HepG2 (cell line): ENCODE measurements around the gene SYNGR2. TPM values are rescaled to one million over a fixed set of nuclear protein-coding genes. Genes with fewer than 3 reads are reported as not detected.

Experiments
- ARNT ChIP-seq: fragments of 450-650 bp; IDR thresholded peaks from 2 replicates; pipeline ENCODE4 v1.6.1; 2017
- EP300 ChIP-seq, 3 experiments: sonication (generic) in 1 of 3; formaldehyde crosslinking in 1 of 3; IDR thresholded peaks; 2 replicates each; pipeline versions ENCODE4 v1.5.1 to v1.6.1; 2011 to 2020; ENCODE audit warnings: low read depth in 2 of 3, low read length in 2 of 3, borderline replicate concordance in 1 of 3, improper control_type of control experiment in 1 of 3, mild to moderate bottlenecking in 1 of 3, missing genetic modification reagents in 1 of 3, moderate library complexity in 1 of 3
- FOXA3 ChIP-seq: IDR thresholded peaks from 2 replicates; pipeline ENCODE4 v1.6.1; 2016; ENCODE audit warnings: missing genetic modification reagents, missing compliant biosample characterization
- JUN ChIP-seq: sonication (generic); formaldehyde crosslinking; IDR thresholded peaks from 2 replicates; pipeline ENCODE4 v1.4.0; 2020; ENCODE audit warnings: mild to moderate bottlenecking, missing genetic modification reagents
- KDM5B ChIP-seq: sonication (generic); formaldehyde crosslinking; IDR thresholded peaks from 2 replicates; pipeline ENCODE4 v1.4.0; 2020; ENCODE audit warnings: missing genetic modification reagents, mild to moderate bottlenecking, borderline replicate concordance
- LCORL ChIP-seq, 2 experiments: fragments of 450-650 bp in 1 of 2; sonication (generic) in 1 of 2; formaldehyde crosslinking in 1 of 2; IDR thresholded peaks; 2 replicates each; pipeline versions ENCODE4 v1.5.0 to v1.6.1; 2017 to 2020; ENCODE audit warnings: antibody characterized with exemption in 1 of 2, missing genetic modification reagents in 1 of 2
- MBD4 ChIP-seq: IDR thresholded peaks from 2 replicates; pipeline ENCODE4 v1.6.1; 2012; ENCODE audit warnings: low read length, inconsistent platforms, borderline replicate concordance
- NR2C2 ChIP-seq: sonication (generic); formaldehyde crosslinking; IDR thresholded peaks from 2 replicates; pipeline ENCODE4 v1.4.0; 2020; ENCODE audit warnings: missing genetic modification reagents, mild to moderate bottlenecking, moderate library complexity, borderline replicate concordance
- RORA ChIP-seq: sonication (generic); formaldehyde crosslinking; IDR thresholded peaks from 2 replicates; pipeline ENCODE4 v1.5.0; 2020; ENCODE audit warnings: mild to moderate bottlenecking, missing genetic modification reagents, moderate library complexity
- SNAI1 ChIP-seq: sonication (generic); formaldehyde crosslinking; IDR thresholded peaks from 2 replicates; pipeline ENCODE4 v1.5.0; 2020; ENCODE audit warnings: mild to moderate bottlenecking, missing genetic modification reagents, borderline replicate concordance
- WIZ ChIP-seq: sonication (generic); formaldehyde crosslinking; IDR thresholded peaks from 2 replicates; pipeline ENCODE4 v1.5.1; 2020; ENCODE audit warnings: mild to moderate bottlenecking, missing genetic modification reagents
- ZFY ChIP-seq: sonication (generic); formaldehyde crosslinking; IDR thresholded peaks from 2 replicates; pipeline ENCODE4 v1.4.0; 2020; ENCODE audit warnings: missing genetic modification reagents
- ZNF350 ChIP-seq: sonication (generic); formaldehyde crosslinking; IDR thresholded peaks from 2 replicates; pipeline ENCODE4 v1.4.0; 2020; ENCODE audit warnings: mild to moderate bottlenecking, low read depth, missing genetic modification reagents, borderline replicate concordance
- ZNF354B ChIP-seq: sonication (generic); formaldehyde crosslinking; IDR thresholded peaks from 2 replicates; pipeline ENCODE4 v1.8.0; 2022; ENCODE audit warnings: mild to moderate bottlenecking, missing genetic modification reagents
- ZNF878 ChIP-seq: sonication (generic); formaldehyde crosslinking; IDR thresholded peaks from 2 replicates; pipeline ENCODE4 v1.8.1; 2023; ENCODE audit warnings: mild to moderate bottlenecking, missing genetic modification reagents, moderate library complexity
- ZNF891 ChIP-seq: sonication (generic); formaldehyde crosslinking; IDR thresholded peaks from 2 replicates; pipeline ENCODE4 v1.5.0; 2020; ENCODE audit warnings: mild to moderate bottlenecking, missing genetic modification reagents
- ZSCAN22 ChIP-seq: sonication (generic); formaldehyde crosslinking; IDR thresholded peaks from 2 replicates; pipeline ENCODE4 v1.4.0; 2020; ENCODE audit warnings: mild to moderate bottlenecking, missing genetic modification reagents
- polyA plus RNA-seq, 8 experiments: library from polyadenylated mRNA; depleted of rRNA in 3 of 8; stranded (reverse) in 7 of 8; unstranded in 1 of 8; fragments of >200 nt; fragmentation: Illumina TruSeq in 4 of 8; extraction: Trizol in 4 of 8; gene quantifications; 2 replicates each; pipeline versions ENCODE4 v1.2.1 to v1.2.3, GENCODE V29; 2011 to 2016; ENCODE audit warnings: low read depth in 4 of 8, missing spikeins in 1 of 8, mixed read lengths in 1 of 8; ENCODE audit not compliant: insufficient read depth in 1 of 8
- total RNA-seq, 5 experiments: library from RNA; depleted of rRNA; stranded (reverse); fragments of >200 nt; fragmentation: Illumina TruSeq; extraction: Trizol; gene quantifications; 2 replicates each; pipeline ENCODE4 v1.2.3, GENCODE V29; 2016; ENCODE audit warnings: low read depth in 1 of 5
- TF ChIP-seq, protein P1 (sequence below): IDR thresholded peaks from 2 replicates; pipeline ENCODE4 v1.6.1; 2016; ENCODE audit warnings: low read depth, control low read depth
- TF ChIP-seq, protein P2 (sequence below): sonication (generic); formaldehyde crosslinking; IDR thresholded peaks from 2 replicates; pipeline ENCODE4 v1.5.0; 2020; ENCODE audit warnings: missing genetic modification reagents
- TF ChIP-seq, protein P3 (sequence below): sonication (generic); formaldehyde crosslinking; conservative IDR thresholded peaks from 2 replicates; pipeline ENCODE4 v1.4.0; 2020; ENCODE audit warnings: missing genetic modification reagents
- TF ChIP-seq, protein P4 (sequence below): sonication (generic); formaldehyde crosslinking; conservative IDR thresholded peaks from 2 replicates; pipeline ENCODE4 v1.4.0; 2020; ENCODE audit warnings: missing genetic modification reagents
- TF ChIP-seq, protein P5 (sequence below): sonication (generic); formaldehyde crosslinking; IDR thresholded peaks from 2 replicates; pipeline ENCODE4 v1.8.0; 2022; ENCODE audit warnings: mild to moderate bottlenecking, missing genetic modification reagents

SYNGR2 gene
- total and polyA plus RNA-seq, 2 of the 13 experiments (the other 11 are each of a cell fraction or from before 2014, with no cell fraction given) = 46.7 to 170 TPM

DNA sequence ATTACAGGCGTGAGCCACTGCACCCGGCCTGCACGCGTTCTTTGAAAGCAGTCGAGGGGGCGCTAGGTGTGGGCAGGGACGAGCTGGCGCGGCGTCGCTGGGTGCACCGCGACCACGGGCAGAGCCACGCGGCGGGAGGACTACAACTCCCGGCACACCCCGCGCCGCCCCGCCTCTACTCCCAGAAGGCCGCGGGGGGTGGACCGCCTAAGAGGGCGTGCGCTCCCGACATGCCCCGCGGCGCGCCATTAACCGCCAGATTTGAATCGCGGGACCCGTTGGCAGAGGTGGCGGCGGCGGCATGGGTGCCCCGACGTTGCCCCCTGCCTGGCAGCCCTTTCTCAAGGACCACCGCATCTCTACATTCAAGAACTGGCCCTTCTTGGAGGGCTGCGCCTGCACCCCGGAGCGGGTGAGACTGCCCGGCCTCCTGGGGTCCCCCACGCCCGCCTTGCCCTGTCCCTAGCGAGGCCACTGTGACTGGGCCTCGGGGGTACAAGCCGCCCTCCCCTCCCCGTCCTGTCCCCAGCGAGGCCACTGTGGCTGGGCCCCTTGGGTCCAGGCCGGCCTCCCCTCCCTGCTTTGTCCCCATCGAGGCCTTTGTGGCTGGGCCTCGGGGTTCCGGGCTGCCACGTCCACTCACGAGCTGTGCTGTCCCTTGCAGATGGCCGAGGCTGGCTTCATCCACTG, 45.8 kb downstream of the SYNGR2 start, which contains the start of gene BIRC5 (continued):
- TF ChIP-seq KDM5B = peak; percentile 89
- TF ChIP-seq, protein P1, sequence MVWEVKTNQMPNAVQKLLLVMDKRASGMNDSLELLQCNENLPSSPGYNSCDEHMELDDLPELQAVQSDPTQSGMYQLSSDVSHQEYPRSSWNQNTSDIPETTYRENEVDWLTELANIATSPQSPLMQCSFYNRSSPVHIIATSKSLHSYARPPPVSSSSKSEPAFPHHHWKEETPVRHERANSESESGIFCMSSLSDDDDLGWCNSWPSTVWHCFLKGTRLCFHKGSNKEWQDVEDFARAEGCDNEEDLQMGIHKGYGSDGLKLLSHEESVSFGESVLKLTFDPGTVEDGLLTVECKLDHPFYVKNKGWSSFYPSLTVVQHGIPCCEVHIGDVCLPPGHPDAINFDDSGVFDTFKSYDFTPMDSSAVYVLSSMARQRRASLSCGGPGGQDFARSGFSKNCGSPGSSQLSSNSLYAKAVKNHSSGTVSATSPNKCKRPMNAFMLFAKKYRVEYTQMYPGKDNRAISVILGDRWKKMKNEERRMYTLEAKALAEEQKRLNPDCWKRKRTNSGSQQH (CRISPR knock-in tag) = peak; percentile 99
- no peak for TF ChIP-seq ARNT
- TF ChIP-seq MBD4 = no peak
- TF ChIP-seq EP300 (IDR thresholded peaks at IDR 0.05; ENCODE audit: low read depth in 2 of 2, low read length in 2 of 2) = peak; percentile 8 to 49; a peak in 2 of 4 replicates
- TF ChIP-seq EP300 (CRISPR knock-in tag; IDR thresholded peaks at IDR 0.05; ENCODE audit: borderline replicate concordance) = peak; percentile 32; the same call in 1 of the 2 replicates
- TF ChIP-seq, protein P2, sequence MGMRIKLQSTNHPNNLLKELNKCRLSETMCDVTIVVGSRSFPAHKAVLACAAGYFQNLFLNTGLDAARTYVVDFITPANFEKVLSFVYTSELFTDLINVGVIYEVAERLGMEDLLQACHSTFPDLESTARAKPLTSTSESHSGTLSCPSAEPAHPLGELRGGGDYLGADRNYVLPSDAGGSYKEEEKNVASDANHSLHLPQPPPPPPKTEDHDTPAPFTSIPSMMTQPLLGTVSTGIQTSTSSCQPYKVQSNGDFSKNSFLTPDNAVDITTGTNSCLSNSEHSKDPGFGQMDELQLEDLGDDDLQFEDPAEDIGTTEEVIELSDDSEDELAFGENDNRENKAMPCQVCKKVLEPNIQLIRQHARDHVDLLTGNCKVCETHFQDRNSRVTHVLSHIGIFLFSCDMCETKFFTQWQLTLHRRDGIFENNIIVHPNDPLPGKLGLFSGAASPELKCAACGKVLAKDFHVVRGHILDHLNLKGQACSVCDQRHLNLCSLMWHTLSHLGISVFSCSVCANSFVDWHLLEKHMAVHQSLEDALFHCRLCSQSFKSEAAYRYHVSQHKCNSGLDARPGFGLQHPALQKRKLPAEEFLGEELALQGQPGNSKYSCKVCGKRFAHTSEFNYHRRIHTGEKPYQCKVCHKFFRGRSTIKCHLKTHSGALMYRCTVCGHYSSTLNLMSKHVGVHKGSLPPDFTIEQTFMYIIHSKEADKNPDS (CRISPR knock-in tag) = no peak
- peak; percentile 68 for TF ChIP-seq FOXA3 (CRISPR knock-in tag)
- TF ChIP-seq WIZ (CRISPR knock-in tag) = no peak
- TF ChIP-seq, protein P3, sequence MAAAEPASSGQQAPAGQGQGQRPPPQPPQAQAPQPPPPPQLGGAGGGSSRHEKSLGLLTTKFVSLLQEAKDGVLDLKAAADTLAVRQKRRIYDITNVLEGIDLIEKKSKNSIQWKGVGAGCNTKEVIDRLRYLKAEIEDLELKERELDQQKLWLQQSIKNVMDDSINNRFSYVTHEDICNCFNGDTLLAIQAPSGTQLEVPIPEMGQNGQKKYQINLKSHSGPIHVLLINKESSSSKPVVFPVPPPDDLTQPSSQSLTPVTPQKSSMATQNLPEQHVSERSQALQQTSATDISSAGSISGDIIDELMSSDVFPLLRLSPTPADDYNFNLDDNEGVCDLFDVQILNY = peak; percentile 100
- TF ChIP-seq RORA (CRISPR knock-in tag) = no peak
- TF ChIP-seq, protein P4, sequence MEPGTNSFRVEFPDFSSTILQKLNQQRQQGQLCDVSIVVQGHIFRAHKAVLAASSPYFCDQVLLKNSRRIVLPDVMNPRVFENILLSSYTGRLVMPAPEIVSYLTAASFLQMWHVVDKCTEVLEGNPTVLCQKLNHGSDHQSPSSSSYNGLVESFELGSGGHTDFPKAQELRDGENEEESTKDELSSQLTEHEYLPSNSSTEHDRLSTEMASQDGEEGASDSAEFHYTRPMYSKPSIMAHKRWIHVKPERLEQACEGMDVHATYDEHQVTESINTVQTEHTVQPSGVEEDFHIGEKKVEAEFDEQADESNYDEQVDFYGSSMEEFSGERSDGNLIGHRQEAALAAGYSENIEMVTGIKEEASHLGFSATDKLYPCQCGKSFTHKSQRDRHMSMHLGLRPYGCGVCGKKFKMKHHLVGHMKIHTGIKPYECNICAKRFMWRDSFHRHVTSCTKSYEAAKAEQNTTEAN (CRISPR knock-in tag) = no peak
- TF ChIP-seq LCORL (IDR thresholded peaks at IDR 0.05) = no peak
- TF ChIP-seq LCORL (CRISPR knock-in tag; IDR thresholded peaks at IDR 0.05) = no peak
- peak; percentile 87 for TF ChIP-seq ZNF350 (CRISPR knock-in tag)
- TF ChIP-seq JUN (CRISPR knock-in tag) = peak; percentile 68
- peak; percentile 88 for TF ChIP-seq ZNF891
- peak; percentile 88 for TF ChIP-seq NR2C2 (CRISPR knock-in tag)
- TF ChIP-seq SNAI1 = peak; percentile 59; the same call in 1 of the 2 replicates
- peak; percentile 59; the same call in 1 of the 2 replicates for TF ChIP-seq ZSCAN22 (CRISPR knock-in tag)
- TF ChIP-seq ZNF878 (CRISPR knock-in tag) = peak; percentile 91; the same call in 1 of the 2 replicates
- peak; percentile 95 for TF ChIP-seq ZFY
- no peak for TF ChIP-seq ZNF354B
- TF ChIP-seq, protein P5, sequence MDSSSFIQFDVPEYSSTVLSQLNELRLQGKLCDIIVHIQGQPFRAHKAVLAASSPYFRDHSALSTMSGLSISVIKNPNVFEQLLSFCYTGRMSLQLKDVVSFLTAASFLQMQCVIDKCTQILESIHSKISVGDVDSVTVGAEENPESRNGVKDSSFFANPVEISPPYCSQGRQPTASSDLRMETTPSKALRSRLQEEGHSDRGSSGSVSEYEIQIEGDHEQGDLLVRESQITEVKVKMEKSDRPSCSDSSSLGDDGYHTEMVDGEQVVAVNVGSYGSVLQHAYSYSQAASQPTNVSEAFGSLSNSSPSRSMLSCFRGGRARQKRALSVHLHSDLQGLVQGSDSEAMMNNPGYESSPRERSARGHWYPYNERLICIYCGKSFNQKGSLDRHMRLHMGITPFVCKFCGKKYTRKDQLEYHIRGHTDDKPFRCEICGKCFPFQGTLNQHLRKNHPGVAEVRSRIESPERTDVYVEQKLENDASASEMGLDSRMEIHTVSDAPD (CRISPR knock-in tag) = 0 out of 2 replicates have a peak, but pooled peaks have one; percentile 41
